NCI-H1930 (cell line): ENCODE data around the gene TSPEAR.
A peak's percentile ranks its signal among the peaks of the same experiment; 100 is the strongest.

Experiments used
- DNase-seq, 2 experiments: peaks; one replicate each; lab custom pipeline; 2025; lab: John Stamatoyannopoulos, UW

Gene TSPEAR

GRCh38 chr21:44527983-44528633, 183.3 kb downstream of the TSPEAR start:
- no peak for DNase-seq

- no peak for DNase-seq
These were observed 184.0 kb downstream of the TSPEAR start for GRCh38 chr21:44527156-44527982.

GRCh38 chr21:44526096-44526997, 185.0 kb downstream of the TSPEAR start:
- no peak for DNase-seq

- DNase-seq = no peak
These were observed 185.8 kb downstream of the TSPEAR start for GRCh38 chr21:44525391-44526095.

GRCh38 chr21:44524414-44525371, 186.7 kb downstream of the TSPEAR start:
- no peak for DNase-seq

- DNase-seq = no peak
These were observed 187.6 kb downstream of the TSPEAR start for GRCh38 chr21:44523567-44524413.

- DNase-seq = no peak
These were observed 188.6 kb downstream of the TSPEAR start for GRCh38 chr21:44522753-44523204.

- DNase-seq = no peak
These were observed 189.2 kb downstream of the TSPEAR start for GRCh38 chr21:44521928-44522752.

GRCh38 chr21:44521301-44521927, 190.0 kb downstream of the TSPEAR start:
- no peak for DNase-seq

GRCh38 chr21:44520326-44521300, 190.8 kb downstream of the TSPEAR start:
- no peak for DNase-seq

- DNase-seq = no peak
These were observed 191.7 kb downstream of the TSPEAR start for GRCh38 chr21:44519346-44520325.

GRCh38 chr21:44518686-44519085, 192.7 kb downstream of the TSPEAR start:
- no peak for DNase-seq

- DNase-seq = peak; percentile 95 to 97
These were observed 194.0 kb downstream of the TSPEAR start for GRCh38 chr21:44517175-44517899.

GRCh38 chr21:44516828-44517174, 194.6 kb downstream of the TSPEAR start:
- DNase-seq = no peak

- no peak for DNase-seq
These were observed 195.0 kb downstream of the TSPEAR start for GRCh38 chr21:44516342-44516741.
